HG02852 (cell line): ENCODE results near the gene HSPA8.
A peak's percentile ranks its signal among the peaks of the same experiment; 100 is the strongest.
"Not testable (repeated sequence)": the region's sequence is repeated elsewhere in the genome, so short reads cannot be mapped to it uniquely, and the experiment has no call there.

Experiments
- ATAC-seq: cut with Tn5 transposase; IDR thresholded peaks from one replicate; pipeline ENCODE4 v1.9.1; 2021; ENCODE audit warnings: mild to moderate bottlenecking, moderate library complexity; ENCODE audit not compliant: unreplicated experiment

The HSPA8 gene

GRCh38 chr11:123061403-123062157 lies at the start of gene HSPA8:
Gene HSPA8 (minus strand): TSS chr11:123062136. CDS start chr11:123061324, 812 bp downstream.
- ATAC-seq, result peak; percentile 0

- ATAC-seq, result no peak
These were observed 49.5 kb upstream of the HSPA8 start for GRCh38 chr11:123111465-123111864.

GRCh38 chr11:123110397-123110796 lies 48.5 kb upstream of the HSPA8 start:
- ATAC-seq, result no peak

GRCh38 chr11:123107945-123108495 lies 46.1 kb upstream of the HSPA8 start:
- no peak for ATAC-seq

GRCh38 chr11:123104697-123105096 lies 42.8 kb upstream of the HSPA8 start:
- no peak for ATAC-seq

GRCh38 chr11:123103326-123103980 lies 41.5 kb upstream of the HSPA8 start:
- no peak for ATAC-seq

GRCh38 chr11:123100379-123101085 lies 38.6 kb upstream of the HSPA8 start:
- ATAC-seq, result no peak

GRCh38 chr11:123098990-123099389 lies 37.1 kb upstream of the HSPA8 start:
- ATAC-seq, result no peak

- no peak for ATAC-seq
These were observed 31.8 kb upstream of the HSPA8 start for GRCh38 chr11:123093739-123094138.

GRCh38 chr11:123091506-123091905 lies 29.6 kb upstream of the HSPA8 start:
- no peak for ATAC-seq

- ATAC-seq, result not testable (repeated sequence)
These were observed 28.2 kb upstream of the HSPA8 start for GRCh38 chr11:123090168-123090567.

- ATAC-seq, result not testable (repeated sequence)
These were observed 27.0 kb upstream of the HSPA8 start for GRCh38 chr11:123088896-123089295.

GRCh38 chr11:123087657-123088056 lies 25.7 kb upstream of the HSPA8 start:
- ATAC-seq, result peak; percentile 87

GRCh38 chr11:123086305-123086704 lies 24.4 kb upstream of the HSPA8 start:
- ATAC-seq, result no peak

GRCh38 chr11:123085497-123085896 lies 23.6 kb upstream of the HSPA8 start:
- ATAC-seq, result no peak

- ATAC-seq, result no peak
These were observed 22.5 kb upstream of the HSPA8 start for GRCh38 chr11:123084454-123084853.

- ATAC-seq, result no peak
These were observed 21.7 kb upstream of the HSPA8 start for GRCh38 chr11:123083623-123084029.

- no peak for ATAC-seq
These were observed 21.0 kb upstream of the HSPA8 start for GRCh38 chr11:123082977-123083376.

- no peak for ATAC-seq
These were observed 18.1 kb upstream of the HSPA8 start for GRCh38 chr11:123080015-123080414.

GRCh38 chr11:123076484-123076883 lies 14.5 kb upstream of the HSPA8 start:
- ATAC-seq, result no peak

GRCh38 chr11:123073343-123074057 lies 11.6 kb upstream of the HSPA8 start:
- ATAC-seq, result no peak
